Endothelial cell of umbilical vein (primary cell): ENCODE measurements around the gene LPP. TPM values are rescaled to one million over a fixed set of nuclear protein-coding genes. Genes with fewer than 3 reads are reported as not detected.

Experiments used
- BruUV-seq: library from RNA; stranded (reverse); fragments of 400-500 nt; replicated peaks from 2 replicates; lab custom pipeline; 2021; lab: Mats Ljungman, UMichigan
- CTCF ChIA-PET: fragments of 300-600, 350-600 bp; sonication (Branson Sonifier 250); formaldehyde crosslinking; loops from one replicate; lab custom pipeline; 2021; ENCODE audit warnings: antibody characterized with exemption, inconsistent platforms; lab: Charles Lee
- POLR2A ChIA-PET: fragments of 300-600, 350-600 bp; sonication (Branson Sonifier 250); formaldehyde crosslinking; loops from one replicate; lab custom pipeline; 2021; ENCODE audit warnings: antibody characterized with exemption, inconsistent platforms; lab: Charles Lee
- DNase-seq: peaks from one replicate; pipeline ENCODE4 v3.0.0-alpha.2; 2011; ENCODE audit warnings: low read depth, low spot score
- FAIRE-seq: peaks from 2 replicates; lab custom pipeline; 2011; peaks lifted over from hg19 to GRCh38; lab: Jason Lieb, UNC
- H2AFZ ChIP-seq: 2 replicates; pipeline ENCODE4 v1.6.0; 2012; ENCODE audit warnings: low read depth, low read length, control low read depth, inconsistent platforms
- H3K27ac ChIP-seq: 2 replicates; pipeline ENCODE4 v1.5.1; 2011; ENCODE audit warnings: low read depth, mild to moderate bottlenecking, control low read depth, low read length, moderate library complexity; ENCODE audit not compliant: insufficient read depth
- H3K27me3 ChIP-seq, 2 experiments: 2 replicates each; pipeline versions ENCODE4 v1.6.0 to v1.6.1; 2011; ENCODE audit warnings: low read length in 2 of 2, mixed read lengths in 1 of 2; ENCODE audit not compliant: control insufficient read depth in 2 of 2, insufficient read depth in 2 of 2
- H3K36me3 ChIP-seq, 2 experiments: 2 replicates in 1 of 2; 3 replicates in 1 of 2; pipeline ENCODE4 v1.5.1; 2011; ENCODE audit warnings: low read length in 2 of 2, mild to moderate bottlenecking in 1 of 2, moderate library complexity in 1 of 2; ENCODE audit not compliant: control insufficient read depth in 2 of 2, insufficient read depth in 2 of 2; ENCODE audit errors: extremely low read depth in 1 of 2
- H3K4me1 ChIP-seq: 3 replicates; pipeline ENCODE4 v1.5.1; 2011; ENCODE audit warnings: mild to moderate bottlenecking, low read length; ENCODE audit not compliant: control insufficient read depth, insufficient read depth; ENCODE audit errors: extremely low read depth
- H3K4me2 ChIP-seq: 2 replicates; pipeline ENCODE4 v1.6.1; 2011; ENCODE audit warnings: low read length, control low read depth, mixed read lengths; ENCODE audit not compliant: insufficient read depth
- H3K4me3 ChIP-seq, 3 experiments: fragments of 200-600 bp in 1 of 3; sonication (generic), shearing (Covaris generic) in 1 of 3; replicated peaks in 1 of 3; 2 replicates each; pipeline ENCODE4 v1.5.1; 2011 to 2016; ENCODE audit warnings: control low read depth in 3 of 3, low read length in 3 of 3, mild to moderate bottlenecking in 2 of 3, inconsistent platforms in 1 of 3, low read depth in 1 of 3, moderate library complexity in 1 of 3; ENCODE audit not compliant: insufficient read depth in 1 of 3
- H3K79me2 ChIP-seq: 2 replicates; pipeline ENCODE4 v1.6.0; 2012; ENCODE audit warnings: low read length, inconsistent platforms; ENCODE audit not compliant: control insufficient read depth, insufficient read depth
- H3K9ac ChIP-seq: replicated peaks from 2 replicates; pipeline ENCODE3; 2011; ENCODE audit warnings: low read length, control low read depth; ENCODE audit not compliant: insufficient read depth; ENCODE audit errors: extremely low read depth
- H3K9me1 ChIP-seq: replicated peaks from 3 replicates; pipeline ENCODE4 v1.6.0; 2011; ENCODE audit warnings: mild to moderate bottlenecking, low read length; ENCODE audit not compliant: control insufficient read depth, insufficient read depth; ENCODE audit errors: extremely low read depth
- H3K9me3 ChIP-seq: replicated peaks from 2 replicates; pipeline ENCODE4 v1.5.1; 2012; ENCODE audit warnings: low read length, inconsistent platforms; ENCODE audit not compliant: control insufficient read depth, insufficient read depth
- H4K20me1 ChIP-seq: replicated peaks from 2 replicates; pipeline ENCODE3; 2011; ENCODE audit warnings: mild to moderate bottlenecking, low read length; ENCODE audit not compliant: control insufficient read depth, insufficient read depth; ENCODE audit errors: extremely low read depth
- CTCF ChIP-seq, 2 donors: IDR thresholded peaks; 1 replicate in 1 of 2; 2 replicates in 1 of 2; pipeline ENCODE4 v1.5.1; 2011; ENCODE audit warnings: low read length in 2 of 2, mild to moderate bottlenecking in 2 of 2, moderate library complexity in 2 of 2, control low read depth in 1 of 2, inconsistent platforms in 1 of 2, low read depth in 1 of 2; ENCODE audit not compliant: insufficient read depth in 1 of 2; ENCODE audit errors: extremely low read depth in 1 of 2
- EZH2 ChIP-seq: IDR thresholded peaks from 2 replicates; pipeline ENCODE4 v1.6.1; 2012; ENCODE audit warnings: borderline replicate concordance, low read depth, mild to moderate bottlenecking, moderate library complexity, low read length, inconsistent platforms; ENCODE audit not compliant: severe bottlenecking
- FOS ChIP-seq: IDR thresholded peaks from 2 replicates; pipeline ENCODE4 v1.6.1; 2011; ENCODE audit warnings: mild to moderate bottlenecking, low read length, moderate library complexity, borderline replicate concordance; ENCODE audit not compliant: insufficient read depth
- GATA2 ChIP-seq: IDR thresholded peaks from 2 replicates; pipeline ENCODE4 v1.7.0; 2011; ENCODE audit warnings: low read depth, mild to moderate bottlenecking, moderate library complexity, mixed read lengths, low read length; ENCODE audit not compliant: insufficient read length, insufficient read depth
- JUN ChIP-seq: IDR thresholded peaks from 2 replicates; pipeline ENCODE4 v1.6.1; 2011; ENCODE audit warnings: borderline replicate concordance, low read depth; ENCODE audit not compliant: insufficient read length, insufficient read depth
- MAX ChIP-seq: IDR thresholded peaks from 2 replicates; pipeline ENCODE4 v1.6.1; 2011; ENCODE audit not compliant: insufficient read depth, insufficient read length
- MYC ChIP-seq: IDR thresholded peaks from one replicate; pipeline ENCODE4 v1.6.1; 2011; ENCODE audit warnings: mild to moderate bottlenecking, low read depth, low read length
- POLR2A ChIP-seq: IDR thresholded peaks from 2 replicates; pipeline ENCODE4 v1.6.1; 2012; ENCODE audit warnings: low read depth, mild to moderate bottlenecking, control low read depth, low read length
- POLR2AphosphoS5 ChIP-seq: IDR thresholded peaks from 2 replicates; pipeline ENCODE4 v1.6.1; 2012; ENCODE audit warnings: low read depth, mild to moderate bottlenecking, control low read depth, low read length, moderate library complexity; ENCODE audit not compliant: insufficient read depth
- dilution Hi-C: fragments of 300-500 bp; cut with MboI; formaldehyde crosslinking; loops from one replicate; pipeline ENCODE4 v1.15.0; 2019; ENCODE audit warnings: low sequenced_read_pairs; ENCODE audit not compliant: extremely low pct_ligation_motif_present
- intact Hi-C: fragments of 100-400 bp; cut with micrococcal nuclease; formaldehyde crosslinking; loops from one replicate; pipeline ENCODE4 v1.10.0; 2022
- polyA plus RNA-seq, 4 experiments: library from polyadenylated mRNA; depleted of rRNA in 3 of 4; stranded (reverse) in 3 of 4; unstranded in 1 of 4; fragments of >200 nt; gene quantifications; 2 replicates each; pipeline versions ENCODE4 v1.2.1 to v1.2.3, GENCODE V29; 2011 to 2012; ENCODE audit warnings: missing spikeins in 1 of 4
- total RNA-seq: library from RNA; stranded (reverse); gene quantifications from 2 replicates; pipeline ENCODE4 v1.2.3, GENCODE V29; 2021

The LPP gene
- total and polyA plus RNA-seq, 2 donors (not counting 3 experiments of a cell fraction or from before 2014, with no cell fraction given), result 16.9 to 153 TPM

- H3K27me3 ChIP-seq, result no peaks in the 10 kb centered on the region
- H3K9me3 ChIP-seq, result no peaks in the 10 kb centered on the region
- no peaks in the 10 kb centered on the region for H4K20me1 ChIP-seq
- BruUV-seq, result no TSS peak
- H3K27ac ChIP-seq, result no peak overlapping the region
- no peak overlapping the region for H3K4me2 ChIP-seq
- peaks cover 3% of the 10 kb centered on the region for H3K4me1 ChIP-seq
- FAIRE-seq (no peak), DNase-seq (no peak)
- no peaks in the 10 kb centered on the region for H3K9me1 ChIP-seq
- TF ChIP-seq POLR2A (no peak), MYC (no peak), FOS (no peak), CTCF (IDR thresholded peaks at IDR 0.05; ENCODE audit: extremely low read depth in 1 of 2, insufficient read depth in 1 of 2, low read depth in 1 of 2, low read length in 2 of 2) (no peak), EZH2 (no peak), POLR2AphosphoS5 (no peak), MAX (no peak), GATA2 (no peak), JUN (no peak)
- no peak overlapping the region for H3K4me3 ChIP-seq
- POLR2A ChIA-PET, result no interaction called here
- intact Hi-C loops (no loop called here), dilution Hi-C loops (no loop called here)
- H3K36me3 ChIP-seq, result no peaks in the 10 kb centered on the region
- H2AFZ ChIP-seq, result no peak overlapping the region
- no peaks in the 10 kb centered on the region for H3K79me2 ChIP-seq
- H3K9ac ChIP-seq, result no peak overlapping the region
- CTCF ChIA-PET, result interaction anchor here (1.0 to 2.3 kb wide), 2 partner anchors 20 to 1186 kb away, joined by 4 to 5 read pairs; no protein-coding TSS in a partner anchor
Measured at GRCh38 chr3:188926111-188926510, 772.2 kb downstream of the LPP start.
